Common myeloid progenitor, CD34-positive (primary cell): ENCODE measurements around the gene ZBTB12.

ENCODE experiments used
- CTCF ChIA-PET: fragments of 350-600 bp; sonication (Branson Sonifier 250); formaldehyde crosslinking; loops from one replicate; lab custom pipeline; 2021; ENCODE audit warnings: antibody characterized with exemption; lab: Charles Lee
- POLR2A ChIA-PET: fragments of 350-600 bp; sonication (Branson Sonifier 250); formaldehyde crosslinking; loops from one replicate; lab custom pipeline; 2021; ENCODE audit warnings: antibody characterized with exemption; lab: Charles Lee
- DNase-seq, 3 donors: peaks; one replicate each; pipeline versions ENCODE4 v3.0.0 to v3.0.0-alpha.2; 2013
- H3K27ac ChIP-seq, 2 experiments: 1 replicate in 1 of 2; 2 replicates in 1 of 2; pipeline ENCODE4 v1.7.0; 2013; ENCODE audit warnings: inconsistent platforms in 2 of 2, low read length in 2 of 2, mild to moderate bottlenecking in 2 of 2, low read depth in 1 of 2, moderate library complexity in 1 of 2; ENCODE audit not compliant: severe bottlenecking in 2 of 2, insufficient read depth in 1 of 2, poor library complexity in 1 of 2
- H3K27me3 ChIP-seq, 5 experiments: replicated peaks in 2 of 5; 1 replicate in 3 of 5; 2 replicates in 2 of 5; pipeline versions ENCODE4 v1.6.1 to v1.7.0; 2013; ENCODE audit warnings: low read length in 4 of 5, mild to moderate bottlenecking in 2 of 5, moderate library complexity in 2 of 5, inconsistent platforms in 1 of 5; ENCODE audit not compliant: insufficient read depth in 5 of 5, control insufficient read depth in 4 of 5
- H3K36me3 ChIP-seq, 4 experiments: 1 replicate in 2 of 4; 2 replicates in 2 of 4; pipeline versions ENCODE4 v1.6.1 to v1.7.0; 2013; ENCODE audit warnings: low read length in 3 of 4, control low read depth in 1 of 4, mild to moderate bottlenecking in 1 of 4; ENCODE audit not compliant: control insufficient read depth in 4 of 4, insufficient read depth in 4 of 4
- H3K4me1 ChIP-seq, 4 experiments: 1 replicate in 3 of 4; 2 replicates in 1 of 4; pipeline versions ENCODE4 v1.6.1 to v1.7.1; 2013; ENCODE audit warnings: low read length in 3 of 4, mild to moderate bottlenecking in 3 of 4, control low read depth in 1 of 4, inconsistent platforms in 1 of 4, moderate library complexity in 1 of 4; ENCODE audit not compliant: control insufficient read depth in 4 of 4, insufficient read depth in 4 of 4; ENCODE audit errors: control extremely low read depth in 1 of 4
- H3K4me3 ChIP-seq, 7 experiments: 1 replicate in 4 of 7; 2 replicates in 3 of 7; pipeline versions ENCODE4 v1.5.1 to v1.7.0; 2013; ENCODE audit warnings: mild to moderate bottlenecking in 7 of 7, low read length in 6 of 7, moderate library complexity in 6 of 7, inconsistent platforms in 2 of 7, low read depth in 2 of 7, control low read depth in 1 of 7; ENCODE audit not compliant: insufficient read depth in 4 of 7, control insufficient read depth in 1 of 7; ENCODE audit errors: extremely low read depth in 1 of 7
- H3K9me3 ChIP-seq, 5 experiments: 1 replicate in 4 of 5; 2 replicates in 1 of 5; pipeline versions ENCODE4 v1.6.1 to v1.7.1; 2013; ENCODE audit warnings: low read length in 4 of 5, mild to moderate bottlenecking in 2 of 5, inconsistent platforms in 1 of 5, low read depth in 1 of 5, moderate library complexity in 1 of 5; ENCODE audit not compliant: control insufficient read depth in 4 of 5, insufficient read depth in 2 of 5; ENCODE audit errors: control extremely low read depth in 1 of 5
- WGBS: methylation state at CpG from one replicate; pipeline ENCODE4 v1.1.5; 2013; ENCODE audit not compliant: insufficient coverage; 5-methylcytosine and 5-hydroxymethylcytosine counted together

ZBTB12 gene

GRCh38 chr6:31877651-31878161 is 24.2 kb downstream of the ZBTB12 start:
- H3K27me3 ChIP-seq = no peaks in the 10 kb centered on the region
- 93% methylated on average over 8 of the region's 10 CpGs for WGBS
- CTCF ChIA-PET = interaction anchor here (0.6 to 3.0 kb wide), 2 partner anchors 14 to 29 kb away, joined by 3 to 14 read pairs; partner anchors contain the start of gene NEU1

GRCh38 chr6:31877125-31877650 is 24.7 kb downstream of the ZBTB12 start:
- ChIA-PET CTCF (interaction anchor here (0.6 to 3.0 kb wide), 2 partner anchors 13 to 53 kb away, joined by 4 to 14 read pairs; partner anchors contain the start of gene NEU1), POLR2A (no interaction called here)
- no peak overlapping the region for H3K27ac ChIP-seq
- peaks cover 3 to 25% (median 24%) of the 10 kb centered on the region in 4 experiments for H3K36me3 ChIP-seq
- DNase-seq = no peak
- H3K9me3 ChIP-seq = no peaks in the 10 kb centered on the region
- H3K27me3 ChIP-seq = no peaks in the 10 kb centered on the region
- 83% methylated on average over 3 of the region's 3 CpGs for WGBS
- H3K4me3 ChIP-seq = no peak overlapping the region
- H3K4me1 ChIP-seq = peaks cover 0 to 2% (median 0%) of the 10 kb centered on the region in 4 experiments

More at GRCh38 chr6:31877651-31878161, 24.2 kb downstream of the ZBTB12 start:
- Histone ChIP-seq H3K4me1 (peaks cover 0 to 2% (median 0%) of the 10 kb centered on the region in 4 experiments), H3K4me3 (no peak overlapping the region), H3K36me3 (peaks cover 3 to 30% (median 29%) of the 10 kb centered on the region in 4 experiments), H3K9me3 (no peaks in the 10 kb centered on the region), H3K27ac (no peak overlapping the region)
- POLR2A ChIA-PET = no interaction called here
- DNase-seq = no peak

DNA sequence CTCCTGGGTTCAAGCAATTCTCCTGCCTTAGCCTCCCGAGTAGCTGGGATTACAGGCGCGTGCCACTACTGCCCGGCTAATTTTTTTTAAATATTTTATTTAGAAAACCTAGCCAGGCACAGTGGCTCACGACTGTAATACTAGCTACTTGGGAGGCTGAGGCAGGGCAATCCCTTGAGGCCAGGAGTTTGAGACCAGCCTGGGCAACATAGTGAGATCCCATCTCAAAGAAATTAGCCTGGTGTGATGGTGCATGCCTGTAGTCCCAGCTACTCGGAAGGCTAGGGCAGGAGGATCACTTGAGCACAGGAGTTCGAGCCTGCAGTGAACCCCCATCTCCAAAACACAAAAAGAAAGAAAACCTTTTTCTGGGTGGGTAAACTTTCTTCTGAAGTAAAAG is 25.5 kb downstream of the ZBTB12 start:
- H3K9me3 ChIP-seq = no peaks in the 10 kb centered on the region
- H3K27ac ChIP-seq = no peak overlapping the region
- H3K4me1 ChIP-seq = peaks cover 0 to 2% (median 0%) of the 10 kb centered on the region in 4 experiments
- no peak for DNase-seq
- ChIA-PET CTCF (interaction anchor here (2.8 to 3.0 kb wide), 2 partner anchors 12 kb away, joined by 14 read pairs; partner anchors contain the start of gene NEU1), POLR2A (no interaction called here)
- peaks cover under 1 to 19% (median 19%) of the 10 kb centered on the region in 4 experiments for H3K36me3 ChIP-seq
- no peak overlapping the region for H3K4me3 ChIP-seq
- H3K27me3 ChIP-seq = peaks cover 0 to 3% (median 0%) of the 10 kb centered on the region in 5 experiments
- WGBS = 100% methylated on average over 4 of the region's 7 CpGs

DNA sequence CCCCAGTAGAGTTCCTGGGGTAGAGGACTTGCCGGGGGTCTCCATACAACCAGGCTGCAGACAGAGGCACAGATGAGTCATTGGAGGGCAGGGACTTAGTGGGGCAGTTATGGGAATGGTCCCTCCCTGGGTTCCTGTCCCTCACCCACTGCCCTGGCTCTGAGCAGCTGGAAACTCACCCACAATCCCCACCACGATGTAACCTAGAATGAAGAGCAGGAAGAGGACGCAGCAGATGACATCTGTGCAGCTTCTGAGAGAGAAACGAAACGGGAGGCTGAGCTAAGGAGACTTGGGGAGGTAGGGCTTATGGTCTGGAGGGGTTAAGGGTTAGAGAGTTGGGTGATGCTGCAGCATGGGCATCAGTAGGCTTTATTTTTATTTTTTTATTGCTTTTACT is 26.0 kb downstream of the ZBTB12 start:
- H3K4me1 ChIP-seq = peaks cover 0 to 2% (median 0%) of the 10 kb centered on the region in 4 experiments
- 73% methylated on average over 3 of the region's 5 CpGs for WGBS
- no peaks in the 10 kb centered on the region for H3K9me3 ChIP-seq
- H3K27ac ChIP-seq = no peak overlapping the region
- H3K36me3 ChIP-seq = peaks cover 0 to 15% (median 14%) of the 10 kb centered on the region in 4 experiments
- H3K4me3 ChIP-seq = no peak overlapping the region
- H3K27me3 ChIP-seq = peaks cover 0 to 3% (median 0%) of the 10 kb centered on the region in 5 experiments
- CTCF ChIA-PET = interaction anchor here (1.0 to 3.0 kb wide), 3 partner anchors 12 to 18 kb away, joined by 3 to 14 read pairs (median 14); partner anchors contain the start of gene NEU1
- no peak for DNase-seq
- POLR2A ChIA-PET = no interaction called here

DNA sequence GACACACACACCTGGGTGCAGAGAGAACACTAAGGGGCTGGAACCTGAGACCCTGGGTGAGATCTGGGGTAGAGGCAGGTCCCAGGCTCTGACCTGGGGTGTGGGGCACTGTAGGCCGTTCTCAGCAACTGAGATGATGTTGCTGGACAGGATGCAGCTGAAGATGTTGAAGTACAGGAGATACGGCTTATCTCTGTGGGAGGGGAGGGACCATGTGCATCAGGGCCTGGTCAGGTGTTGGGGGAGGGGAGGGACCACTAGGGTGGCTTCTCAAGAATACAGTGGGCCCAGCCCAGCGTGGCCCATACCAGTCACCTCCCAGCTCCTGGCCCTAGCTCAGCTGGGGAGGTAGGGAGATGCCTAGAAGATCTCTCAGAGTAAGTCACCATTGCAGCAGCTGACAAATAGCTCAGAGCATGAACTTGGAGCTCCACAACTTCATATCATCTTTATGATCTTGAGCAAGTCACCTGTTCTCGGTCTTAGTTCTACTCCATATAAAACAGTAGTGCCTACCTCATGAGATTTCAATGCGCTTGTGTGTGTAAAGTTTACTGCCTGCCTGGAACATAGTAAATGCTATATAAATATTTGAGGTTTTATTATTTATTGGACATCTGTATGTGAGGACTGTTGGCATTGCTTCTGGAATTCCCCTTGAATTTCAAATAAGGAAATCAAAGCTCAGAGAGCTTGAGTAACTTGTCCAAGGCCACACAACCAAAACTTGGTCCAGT is 26.9 kb downstream of the ZBTB12 start:
- Histone ChIP-seq H3K4me3 (no peak overlapping the region), H3K27me3 (peaks cover 0 to 3% (median 0%) of the 10 kb centered on the region in 5 experiments), H3K9me3 (no peaks in the 10 kb centered on the region), H3K27ac (no peak overlapping the region), H3K4me1 (peaks cover 0 to 2% (median 0%) of the 10 kb centered on the region in 4 experiments), H3K36me3 (peaks cover 0 to 7% (median 5%) of the 10 kb centered on the region in 4 experiments)
- WGBS = 70% methylated on average over 2 of the region's 5 CpGs
- DNase-seq = no peak
- POLR2A ChIA-PET = interaction anchor here (0.5 kb wide), 1 partner anchor 23 kb away, joined by 6 read pairs; the partner anchor contains the start of gene EHMT2
- CTCF ChIA-PET = interaction anchor here (1.0 to 3.0 kb wide), 4 partner anchors 11 to 40 kb away, joined by 3 to 14 read pairs (median 8); partner anchors contain the start of gene NEU1

- Histone ChIP-seq H3K9me3 (no peaks in the 10 kb centered on the region), H3K27me3 (peaks cover 0 to 3% (median 0%) of the 10 kb centered on the region in 5 experiments), H3K4me1 (peaks cover 0 to 2% (median 0%) of the 10 kb centered on the region in 4 experiments), H3K27ac (no peak overlapping the region), H3K4me3 (no peak overlapping the region), H3K36me3 (no peaks in the 10 kb centered on the region)
- 83% methylated on average over 3 of the region's 4 CpGs for WGBS
- POLR2A ChIA-PET = interaction anchor here (0.5 kb wide), 1 partner anchor 23 kb away, joined by 6 read pairs; the partner anchor contains the start of gene EHMT2
- CTCF ChIA-PET = interaction anchor here (1.3 to 2.8 kb wide), 2 partner anchors 14 to 39 kb away, joined by 3 to 14 read pairs; no protein-coding TSS in a partner anchor
- DNase-seq = no peak
Observed at GRCh38 chr6:31874084-31874670, 27.7 kb downstream of the ZBTB12 start.
